IMR-90 (cell line): ENCODE results near the gene SYNGR1. TPM values are rescaled to one million over a fixed set of nuclear protein-coding genes. Genes with fewer than 3 reads are reported as not detected.

Source experiments
- ATAC-seq: fragments of 200-7000 bp; cut with Tn5 transposase; 2 replicates; pipeline ENCODE4 v1.9.1; 2020; ENCODE audit warnings: low read depth, mild to moderate bottlenecking, moderate library complexity
- BruUV-seq: library from RNA; stranded (reverse); fragments of 400-500 nt; replicated peaks from 2 replicates; lab custom pipeline; 2021; lab: Mats Ljungman, UMichigan
- CTCF ChIA-PET: fragments of 300-600 bp; formaldehyde crosslinking; extraction: SDS; loops from one replicate; lab custom pipeline; 2021; ENCODE audit warnings: antibody characterized with exemption; lab: Yijun Ruan, JAX
- POLR2A ChIA-PET: fragments of 300-600 bp; sonication (Branson Sonifier 250); formaldehyde crosslinking; loops from one replicate; lab custom pipeline; 2022; ENCODE audit warnings: antibody characterized with exemption; ENCODE audit not compliant: unreplicated experiment; lab: Charles Lee
- DNase-seq: peaks from one replicate; pipeline ENCODE4 v3.0.0; 2013
- H2AFZ ChIP-seq: replicated peaks from 2 replicates; pipeline ENCODE3; 2013; ENCODE audit warnings: low read length, mild to moderate bottlenecking; ENCODE audit not compliant: poor library complexity
- H2AK5ac ChIP-seq: 2 replicates; pipeline ENCODE4 v1.6.1; 2013; ENCODE audit warnings: low read depth, low read length, inconsistent platforms
- H2AK9ac ChIP-seq: replicated peaks from 2 replicates; pipeline ENCODE3; 2013; ENCODE audit warnings: mild to moderate bottlenecking, low read depth, low read length, moderate library complexity; ENCODE audit not compliant: poor library complexity
- H2BK120ac ChIP-seq: 2 replicates; pipeline ENCODE4 v1.6.1; 2013; ENCODE audit warnings: low read depth, low read length, inconsistent platforms
- H2BK15ac ChIP-seq: 3 replicates; pipeline ENCODE4 v1.6.1; 2013; ENCODE audit warnings: low read depth, low read length, inconsistent platforms
- H2BK20ac ChIP-seq: 2 replicates; pipeline ENCODE4 v1.6.1; 2013; ENCODE audit warnings: low read depth, mild to moderate bottlenecking, inconsistent platforms, low read length, moderate library complexity
- H2BK5ac ChIP-seq: 2 replicates; pipeline ENCODE4 v1.6.1; 2013; ENCODE audit warnings: mild to moderate bottlenecking, low read depth, low read length, inconsistent platforms; ENCODE audit not compliant: poor library complexity, severe bottlenecking
- H3K14ac ChIP-seq: replicated peaks from 2 replicates; pipeline ENCODE4 v1.6.1; 2013; ENCODE audit warnings: low read depth, low read length, inconsistent platforms
- H3K18ac ChIP-seq: 2 replicates; pipeline ENCODE4 v1.6.1; 2013; ENCODE audit warnings: low read depth, low read length, control low read depth
- H3K23ac ChIP-seq: 2 replicates; pipeline ENCODE4 v1.6.1; 2013; ENCODE audit warnings: low read depth, low read length, inconsistent platforms
- H3K27ac ChIP-seq: 2 replicates; pipeline ENCODE4 v1.5.1; 2013; ENCODE audit warnings: mild to moderate bottlenecking, control low read depth, low read length; ENCODE audit not compliant: insufficient read depth
- H3K27me3 ChIP-seq: 2 replicates; pipeline ENCODE4 v1.6.1; 2013; ENCODE audit warnings: low read length; ENCODE audit not compliant: control insufficient read depth, insufficient read depth
- H3K36me3 ChIP-seq: 2 replicates; pipeline ENCODE4 v1.6.1; 2013; ENCODE audit warnings: low read length, mixed read lengths; ENCODE audit not compliant: control insufficient read depth, insufficient read depth
- H3K4ac ChIP-seq: 2 replicates; pipeline ENCODE4 v1.6.1; 2013; ENCODE audit warnings: low read depth, low read length, inconsistent platforms
- H3K4me1 ChIP-seq: 2 replicates; pipeline ENCODE4 v1.6.1; 2013; ENCODE audit warnings: low read length, mixed read lengths; ENCODE audit not compliant: control insufficient read depth, insufficient read depth
- H3K4me2 ChIP-seq: 2 replicates; pipeline ENCODE4 v1.6.1; 2013; ENCODE audit warnings: low read depth, mild to moderate bottlenecking, control low read depth, low read length, moderate library complexity
- H3K4me3 ChIP-seq: 2 replicates; pipeline ENCODE4 v1.5.1; 2013; ENCODE audit warnings: low read depth, mild to moderate bottlenecking, control low read depth, low read length, moderate library complexity; ENCODE audit not compliant: insufficient read depth
- H3K56ac ChIP-seq: 2 replicates; pipeline ENCODE4 v1.6.1; 2013; ENCODE audit warnings: low read length, inconsistent platforms; ENCODE audit not compliant: insufficient read depth; ENCODE audit errors: extremely low read depth
- H3K79me1 ChIP-seq, 2 experiments: 2 replicates each; pipeline ENCODE4 v1.6.1; 2013; ENCODE audit warnings: low read length in 2 of 2, inconsistent platforms in 1 of 2, low read depth in 1 of 2
- H3K9ac ChIP-seq: 2 replicates; pipeline ENCODE4 v1.6.1; 2013; ENCODE audit warnings: low read depth, low read length, control low read depth
- H3K9me1 ChIP-seq: 2 replicates; pipeline ENCODE4 v1.6.1; 2013; ENCODE audit warnings: low read length, inconsistent platforms; ENCODE audit not compliant: insufficient read depth
- H3K9me3 ChIP-seq: 2 replicates; pipeline ENCODE4 v1.6.1; 2013; ENCODE audit warnings: low read length; ENCODE audit not compliant: control insufficient read depth, insufficient read depth
- H4K20me1 ChIP-seq: 2 replicates; pipeline ENCODE4 v1.6.1; 2013; ENCODE audit warnings: low read length, inconsistent platforms; ENCODE audit not compliant: insufficient read depth
- H4K5ac ChIP-seq: 2 replicates; pipeline ENCODE4 v1.6.1; 2013; ENCODE audit warnings: mild to moderate bottlenecking, low read depth, low read length, control low read depth
- H4K8ac ChIP-seq, 2 experiments: 2 replicates each; pipeline ENCODE4 v1.6.1; 2013; ENCODE audit warnings: low read depth in 2 of 2, low read length in 2 of 2, control low read depth in 1 of 2, inconsistent platforms in 1 of 2
- H4K91ac ChIP-seq: 2 replicates; pipeline ENCODE4 v1.6.1; 2013; ENCODE audit warnings: low read depth, low read length, inconsistent platforms; ENCODE audit not compliant: insufficient read depth
- BHLHE40 ChIP-seq: fragments of 150-350 bp; IDR thresholded peaks from 2 replicates; pipeline ENCODE4 v1.6.1; 2016; ENCODE audit warnings: mild to moderate bottlenecking, low read depth, low read length
- CEBPB ChIP-seq: IDR thresholded peaks from 2 replicates; pipeline ENCODE4 v1.6.1; 2012; ENCODE audit warnings: low read depth, low read length, improper control_type of control experiment
- ELK1 ChIP-seq: fragments of 150-350 bp; IDR thresholded peaks from 2 replicates; pipeline ENCODE4 v1.6.1; 2016; ENCODE audit warnings: low read depth, mild to moderate bottlenecking, low read length, moderate library complexity, borderline replicate concordance
- FOS ChIP-seq: fragments of 150-350 bp; IDR thresholded peaks from 2 replicates; pipeline ENCODE4 v1.6.1; 2016; ENCODE audit warnings: low read depth, low read length
- MAFK ChIP-seq: IDR thresholded peaks from 2 replicates; pipeline ENCODE4 v1.6.1; 2012; ENCODE audit warnings: low read depth, low read length, improper control_type of control experiment
- MAZ ChIP-seq: IDR thresholded peaks from 2 replicates; pipeline ENCODE4 v1.6.1; 2012; ENCODE audit warnings: low read depth, mild to moderate bottlenecking, low read length, improper control_type of control experiment, moderate library complexity, borderline replicate concordance
- NFE2L2 ChIP-seq: fragments of 150-350 bp; IDR thresholded peaks from 2 replicates; pipeline ENCODE4 v1.6.1; 2016; ENCODE audit warnings: low read depth, mild to moderate bottlenecking, low read length
- RCOR1 ChIP-seq: IDR thresholded peaks from 2 replicates; pipeline ENCODE4 v1.6.1; 2012; ENCODE audit warnings: mild to moderate bottlenecking, low read length, improper control_type of control experiment; ENCODE audit not compliant: insufficient replicate concordance
- RFX5 ChIP-seq: IDR thresholded peaks from 2 replicates; pipeline ENCODE4 v1.8.0; 2012; ENCODE audit warnings: low read depth, mild to moderate bottlenecking, low read length, moderate library complexity
- USF2 ChIP-seq: fragments of 150-350 bp; IDR thresholded peaks from 2 replicates; pipeline ENCODE4 v1.6.1; 2017; ENCODE audit warnings: mild to moderate bottlenecking, antibody characterized with exemption, low read length, low read depth
- WGBS, 2 experiments: methylation state at CpG; one replicate each; pipeline versions ENCODE4 v1.1.5 to v1.1.7; 2013; ENCODE audit warnings: missing lambda C conversion rate in 2 of 2; ENCODE audit not compliant: insufficient read length in 1 of 2; ENCODE audit errors: extremely low coverage in 2 of 2; 5-methylcytosine and 5-hydroxymethylcytosine counted together
- dilution Hi-C: fragments of 300-500 bp; cut with HindIII; formaldehyde crosslinking; loops from one replicate; pipeline ENCODE4 v1.14.3; 2018; ENCODE audit warnings: low sequenced_read_pairs; ENCODE audit not compliant: unreplicated experiment
- in situ Hi-C: fragments of 300-500 bp; cut with MboI; formaldehyde crosslinking; loops from 3 replicates; pipeline ENCODE4 v1.14.3; 2019; ENCODE audit warnings: low sequenced_read_pairs, inconsistent platforms, mixed read lengths
- intact Hi-C: fragments of 100-400 bp; cut with micrococcal nuclease; formaldehyde crosslinking; loops from 2 replicates; pipeline ENCODE4 v1.10.0; 2022
- polyA plus RNA-seq, 3 experiments: library from polyadenylated mRNA; depleted of rRNA; stranded (reverse); fragments of >200 nt; gene quantifications; 2 replicates each; pipeline ENCODE4 v1.2.3, GENCODE V29; 2012; ENCODE audit warnings: low replicate concordance in 1 of 3
- total RNA-seq: library from RNA; depleted of rRNA; stranded (reverse); fragments of >200 nt; gene quantifications from 2 replicates; pipeline ENCODE4 v1.2.3, GENCODE V29; 2012
- TF ChIP-seq, protein P1 (sequence below): conservative IDR thresholded peaks from 2 replicates; pipeline ENCODE4 v1.5.1; 2012; ENCODE audit warnings: mild to moderate bottlenecking, low read depth, low read length, improper control_type of control experiment

SYNGR1 gene
- total and polyA plus RNA-seq, 2 of the 4 experiments (the other 2 are of a cell fraction): 6.3 to 81.5 TPM

DNA sequence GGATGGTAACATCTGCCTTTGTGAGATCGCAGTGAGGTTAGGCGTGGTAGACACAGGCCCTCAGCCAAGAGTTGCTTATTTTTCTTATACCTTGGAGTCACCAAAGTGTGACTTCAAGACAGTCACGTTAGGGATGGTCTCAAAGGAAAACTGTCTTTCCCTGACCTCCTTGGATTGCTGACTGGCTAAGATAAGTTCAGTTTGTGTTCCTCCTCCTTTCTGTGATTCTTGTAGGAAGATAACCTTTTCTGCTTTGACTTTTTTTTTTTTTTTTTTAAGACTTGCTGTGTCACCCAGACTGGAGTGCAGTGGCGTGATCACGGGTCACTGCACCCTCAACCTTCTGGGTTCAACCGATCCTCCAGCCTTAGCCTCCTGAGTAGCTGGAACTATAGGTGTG, 72.9 kb downstream of the SYNGR1 start:
- H3K4me2 ChIP-seq: no peak overlapping the region
- H2AFZ ChIP-seq: no peak overlapping the region
- no peak overlapping the region for H4K5ac ChIP-seq
- H3K18ac ChIP-seq: no peak overlapping the region
- H2BK120ac ChIP-seq: no peak overlapping the region
- ATAC-seq (no peak), DNase-seq (no peak)
- peaks cover 62% of the 10 kb centered on the region for H3K36me3 ChIP-seq
- WGBS, 2 experiments: 100% methylated on average over 1 of the region's 6 CpGs; no CpG with 5 or more reads in 1 of the 2 experiments
- no peak overlapping the region for H3K56ac ChIP-seq
- ChIA-PET POLR2A (no interaction called here), CTCF (no interaction called here)
- no peak for TF ChIP-seq FOS
- no peak for TF ChIP-seq RCOR1
- TF ChIP-seq BHLHE40: no peak
- TF ChIP-seq, protein P1, sequence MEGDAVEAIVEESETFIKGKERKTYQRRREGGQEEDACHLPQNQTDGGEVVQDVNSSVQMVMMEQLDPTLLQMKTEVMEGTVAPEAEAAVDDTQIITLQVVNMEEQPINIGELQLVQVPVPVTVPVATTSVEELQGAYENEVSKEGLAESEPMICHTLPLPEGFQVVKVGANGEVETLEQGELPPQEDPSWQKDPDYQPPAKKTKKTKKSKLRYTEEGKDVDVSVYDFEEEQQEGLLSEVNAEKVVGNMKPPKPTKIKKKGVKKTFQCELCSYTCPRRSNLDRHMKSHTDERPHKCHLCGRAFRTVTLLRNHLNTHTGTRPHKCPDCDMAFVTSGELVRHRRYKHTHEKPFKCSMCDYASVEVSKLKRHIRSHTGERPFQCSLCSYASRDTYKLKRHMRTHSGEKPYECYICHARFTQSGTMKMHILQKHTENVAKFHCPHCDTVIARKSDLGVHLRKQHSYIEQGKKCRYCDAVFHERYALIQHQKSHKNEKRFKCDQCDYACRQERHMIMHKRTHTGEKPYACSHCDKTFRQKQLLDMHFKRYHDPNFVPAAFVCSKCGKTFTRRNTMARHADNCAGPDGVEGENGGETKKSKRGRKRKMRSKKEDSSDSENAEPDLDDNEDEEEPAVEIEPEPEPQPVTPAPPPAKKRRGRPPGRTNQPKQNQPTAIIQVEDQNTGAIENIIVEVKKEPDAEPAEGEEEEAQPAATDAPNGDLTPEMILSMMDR: no peak
- TF ChIP-seq MAFK: no peak
- TF ChIP-seq RFX5: no peak
- TF ChIP-seq MAZ: no peak
- TF ChIP-seq USF2: no peak
- TF ChIP-seq ELK1: no peak
- TF ChIP-seq NFE2L2: no peak
- TF ChIP-seq CEBPB: no peak
- in situ Hi-C loops (no loop called here), dilution Hi-C loops (no loop called here), intact Hi-C loops (no loop called here)
- no peak overlapping the region for H2AK9ac ChIP-seq
- no peak overlapping the region for H4K8ac ChIP-seq
- no peak overlapping the region for H2BK20ac ChIP-seq
- H3K4me3 ChIP-seq: no peak overlapping the region
- no peak overlapping the region for H3K27ac ChIP-seq
- H4K20me1 ChIP-seq: no peaks in the 10 kb centered on the region; the same call in 1 of the 2 replicates
- no TSS peak for BruUV-seq
- no peaks in the 10 kb centered on the region for H3K9me3 ChIP-seq
- H2BK5ac ChIP-seq: no peak overlapping the region
- H4K91ac ChIP-seq: no peak overlapping the region
- H3K23ac ChIP-seq: no peak overlapping the region
- H3K27me3 ChIP-seq: no peaks in the 10 kb centered on the region
- H2BK15ac ChIP-seq: no peak overlapping the region
- no peaks in the 10 kb centered on the region for H3K79me1 ChIP-seq
- no peak overlapping the region for H3K14ac ChIP-seq
- no peak overlapping the region for H3K9ac ChIP-seq
- H3K9me1 ChIP-seq: 0 out of 2 replicates have a peak, but pooled peaks cover 3% of the 10 kb centered on the region
- no peaks in the 10 kb centered on the region for H3K4me1 ChIP-seq
- no peak overlapping the region for H2AK5ac ChIP-seq
- no peak overlapping the region for H3K4ac ChIP-seq
